ENCODE data around the gene PRKN. TPM values are rescaled to one million over a fixed set of nuclear protein-coding genes. Genes with fewer than 3 reads are reported as not detected.

The PRKN gene
- total RNA-seq, 1 donor from 2014 or later = 7.0 TPM

- no peak for DNase-seq
- Mint-ChIP-seq H3K4me3 (ENCODE audit: unreplicated experiment) (no peak overlapping the region), H3K27ac (ENCODE audit: unreplicated experiment) (no peak overlapping the region), H3K27me3 (ENCODE audit: unreplicated experiment) (no peaks in the 10 kb centered on the region), H3K9me3 (ENCODE audit: unreplicated experiment) (peaks cover 1% of the 10 kb centered on the region), H3K36me3 (ENCODE audit: unreplicated experiment) (no peaks in the 10 kb centered on the region), H3K4me1 (ENCODE audit: low read depth, unreplicated experiment) (no peaks in the 10 kb centered on the region)
- no peak for TF ChIP-seq CTCF (IDR thresholded peaks at IDR 0.05; ENCODE audit: partially characterized antibody, unreplicated experiment)
Observed at GRCh38 chr6:161462148-161462547, 1265.4 kb downstream of the PRKN start.

- Mint-ChIP-seq H3K36me3 (ENCODE audit: unreplicated experiment) (no peaks in the 10 kb centered on the region), H3K9me3 (ENCODE audit: unreplicated experiment) (peaks cover 1% of the 10 kb centered on the region), H3K4me1 (ENCODE audit: low read depth, unreplicated experiment) (no peaks in the 10 kb centered on the region), H3K27ac (ENCODE audit: unreplicated experiment) (no peak overlapping the region), H3K4me3 (ENCODE audit: unreplicated experiment) (no peak overlapping the region), H3K27me3 (ENCODE audit: unreplicated experiment) (no peaks in the 10 kb centered on the region)
- no peak for DNase-seq
- TF ChIP-seq CTCF (IDR thresholded peaks at IDR 0.05; ENCODE audit: partially characterized antibody, unreplicated experiment) = no peak
Observed at GRCh38 chr6:161459008-161459615, 1268.5 kb downstream of the PRKN start.

- H3K27me3 Mint-ChIP-seq (ENCODE audit: unreplicated experiment) = no peaks in the 10 kb centered on the region
- no peak overlapping the region for H3K27ac Mint-ChIP-seq (ENCODE audit: unreplicated experiment)
- no peaks in the 10 kb centered on the region for H3K36me3 Mint-ChIP-seq (ENCODE audit: unreplicated experiment)
- peaks cover 1% of the 10 kb centered on the region for H3K9me3 Mint-ChIP-seq (ENCODE audit: unreplicated experiment)
- DNase-seq = peak; percentile 22
- H3K4me3 Mint-ChIP-seq (ENCODE audit: unreplicated experiment) = no peak overlapping the region
- no peak for TF ChIP-seq CTCF (IDR thresholded peaks at IDR 0.05; ENCODE audit: partially characterized antibody, unreplicated experiment)
- no peaks in the 10 kb centered on the region for H3K4me1 Mint-ChIP-seq (ENCODE audit: low read depth, unreplicated experiment)
Observed at GRCh38 chr6:161458201-161458951, 1269.2 kb downstream of the PRKN start.

GRCh38 chr6:161455848-161456247 lies 1271.7 kb downstream of the PRKN start:
- no peak overlapping the region for H3K4me3 Mint-ChIP-seq (ENCODE audit: unreplicated experiment)
- no peaks in the 10 kb centered on the region for H3K4me1 Mint-ChIP-seq (ENCODE audit: low read depth, unreplicated experiment)
- no peaks in the 10 kb centered on the region for H3K27me3 Mint-ChIP-seq (ENCODE audit: unreplicated experiment)
- no peak overlapping the region for H3K27ac Mint-ChIP-seq (ENCODE audit: unreplicated experiment)
- H3K36me3 Mint-ChIP-seq (ENCODE audit: unreplicated experiment) = no peaks in the 10 kb centered on the region
- TF ChIP-seq CTCF (IDR thresholded peaks at IDR 0.05; ENCODE audit: partially characterized antibody, unreplicated experiment) = no peak
- DNase-seq = no peak
- no peaks in the 10 kb centered on the region for H3K9me3 Mint-ChIP-seq (ENCODE audit: unreplicated experiment)

GRCh38 chr6:161453558-161453957 lies 1274.0 kb downstream of the PRKN start:
- H3K9me3 Mint-ChIP-seq (ENCODE audit: unreplicated experiment) = no peaks in the 10 kb centered on the region
- H3K27me3 Mint-ChIP-seq (ENCODE audit: unreplicated experiment) = no peaks in the 10 kb centered on the region
- H3K27ac Mint-ChIP-seq (ENCODE audit: unreplicated experiment) = no peak overlapping the region
- H3K4me1 Mint-ChIP-seq (ENCODE audit: low read depth, unreplicated experiment) = no peaks in the 10 kb centered on the region
- DNase-seq = no peak
- no peak for TF ChIP-seq CTCF (IDR thresholded peaks at IDR 0.05; ENCODE audit: partially characterized antibody, unreplicated experiment)
- no peaks in the 10 kb centered on the region for H3K36me3 Mint-ChIP-seq (ENCODE audit: unreplicated experiment)
- H3K4me3 Mint-ChIP-seq (ENCODE audit: unreplicated experiment) = no peak overlapping the region
